ENCODE measurements around the gene PCDH19.
"Not testable (repeated sequence)": the region's sequence is repeated elsewhere in the genome, so short reads cannot be mapped to it uniquely, and the experiment has no call there.

Gene PCDH19

GRCh38 chrX:100409610-100410590 lies at the start of gene PCDH19:
Gene PCDH19 (minus strand): TSS chrX:100410273. CDS start chrX:100408597, 1,676 bp downstream.
- peak; percentile 84 for DNase-seq (ENCODE audit: low read depth, low spot score)

GRCh38 chrX:100449696-100450608 lies 39.9 kb upstream of the PCDH19 start:
- DNase-seq (ENCODE audit: low read depth, low spot score) = no peak

- DNase-seq (ENCODE audit: low read depth, low spot score) = peak; percentile 77
Measured at GRCh38 chrX:100447655-100448397, 37.8 kb upstream of the PCDH19 start.

- DNase-seq (ENCODE audit: low read depth, low spot score) = no peak
Measured at GRCh38 chrX:100445593-100445992, 35.5 kb upstream of the PCDH19 start.

GRCh38 chrX:100441321-100441720 lies 31.2 kb upstream of the PCDH19 start:
- DNase-seq (ENCODE audit: low read depth, low spot score) = not testable (repeated sequence)

- DNase-seq (ENCODE audit: low read depth, low spot score) = no peak
Measured at GRCh38 chrX:100440006-100440405, 29.9 kb upstream of the PCDH19 start.

GRCh38 chrX:100435726-100436125 lies 25.7 kb upstream of the PCDH19 start:
- DNase-seq (ENCODE audit: low read depth, low spot score) = peak; percentile 77

GRCh38 chrX:100424012-100424411 lies 13.9 kb upstream of the PCDH19 start:
- DNase-seq (ENCODE audit: low read depth, low spot score) = peak; percentile 61

- DNase-seq (ENCODE audit: low read depth, low spot score) = no peak
Measured at GRCh38 chrX:100418556-100418955, 8.5 kb upstream of the PCDH19 start.

GRCh38 chrX:100417681-100418080 lies 7.6 kb upstream of the PCDH19 start:
- peak; percentile 49 for DNase-seq (ENCODE audit: low read depth, low spot score)

GRCh38 chrX:100413229-100413628 lies 3.2 kb upstream of the PCDH19 start:
- peak; percentile 47 for DNase-seq (ENCODE audit: low read depth, low spot score)

- peak; percentile 25 for DNase-seq (ENCODE audit: low read depth, low spot score)
Measured at GRCh38 chrX:100411802-100412715, 2.0 kb upstream of the PCDH19 start.

GRCh38 chrX:100410901-100411801 lies 1.1 kb upstream of the PCDH19 start:
- DNase-seq (ENCODE audit: low read depth, low spot score) = peak; percentile 57

GRCh38 chrX:100408713-100409609 lies 1.1 kb downstream of the PCDH19 start:
- peak; percentile 50 for DNase-seq (ENCODE audit: low read depth, low spot score)

GRCh38 chrX:100407784-100408712 lies 2.0 kb downstream of the PCDH19 start:
- DNase-seq (ENCODE audit: low read depth, low spot score) = peak; percentile 78

- no peak for DNase-seq (ENCODE audit: low read depth, low spot score)
Measured at GRCh38 chrX:100407147-100407783, 2.8 kb downstream of the PCDH19 start.

- DNase-seq (ENCODE audit: low read depth, low spot score) = no peak
Measured at GRCh38 chrX:100405424-100405823, 4.6 kb downstream of the PCDH19 start.
